NT2/D1 (cell line): ENCODE measurements around the gene SHROOM2.

Experiments
- DNase-seq: peaks from one replicate; pipeline ENCODE4 v3.0.0-alpha.2; 2011; ENCODE audit warnings: low read depth, low spot score
- H3K27me3 ChIP-seq: 2 replicates; pipeline ENCODE4 v1.6.0; 2011; ENCODE audit warnings: mild to moderate bottlenecking; ENCODE audit not compliant: insufficient read length, insufficient read depth
- H3K36me3 ChIP-seq: 2 replicates; pipeline ENCODE4 v1.6.1; 2011; ENCODE audit warnings: mild to moderate bottlenecking, low read length, mixed read lengths; ENCODE audit not compliant: insufficient read depth, insufficient read length
- H3K4me1 ChIP-seq: 2 replicates; pipeline ENCODE4 v1.5.1; 2011; ENCODE audit not compliant: insufficient read depth, insufficient read length
- H3K4me3 ChIP-seq: 2 replicates; pipeline ENCODE4 v1.5.1; 2011; ENCODE audit warnings: low read depth; ENCODE audit not compliant: insufficient read length
- H3K9ac ChIP-seq: 2 replicates; pipeline ENCODE4 v1.6.0; 2011; ENCODE audit warnings: low read depth; ENCODE audit not compliant: insufficient read length
- H3K9me3 ChIP-seq: 2 replicates; pipeline ENCODE4 v1.5.1; 2011; ENCODE audit warnings: mild to moderate bottlenecking, low read length; ENCODE audit not compliant: insufficient read depth
- SUZ12 ChIP-seq: IDR thresholded peaks from 2 replicates; pipeline ENCODE4 v1.6.1; 2011; ENCODE audit not compliant: insufficient read length, insufficient read depth; ENCODE audit errors: extremely low read depth
- YY1 ChIP-seq: IDR thresholded peaks from 2 replicates; pipeline ENCODE4 v1.6.1; 2011; ENCODE audit not compliant: insufficient read length, insufficient read depth
- ZNF274 ChIP-seq: IDR thresholded peaks from 2 replicates; pipeline ENCODE4 v1.6.1; 2011; ENCODE audit warnings: mild to moderate bottlenecking, low read depth, low read length

Gene SHROOM2

GRCh38 chrX:9927698-9928482 lies 141.7 kb downstream of the SHROOM2 start:
- no peaks in the 10 kb centered on the region for H3K9me3 ChIP-seq
- DNase-seq = peak; percentile 91
- H3K9ac ChIP-seq = peak overlapping the region; percentile 63

GRCh38 chrX:9935436-9935835 lies 149.2 kb downstream of the SHROOM2 start:
- Histone ChIP-seq H3K9me3 (no peaks in the 10 kb centered on the region), H3K36me3 (peaks cover 59% of the 10 kb centered on the region), H3K4me3 (no peak overlapping the region), H3K4me1 (peaks cover 6% of the 10 kb centered on the region), H3K27me3 (no peaks in the 10 kb centered on the region), H3K9ac (no peak overlapping the region)
- no peak for TF ChIP-seq SUZ12
- TF ChIP-seq ZNF274 = no peak
- no peak for TF ChIP-seq YY1
- DNase-seq = no peak

More at GRCh38 chrX:9927698-9928482, 141.7 kb downstream of the SHROOM2 start:
- Histone ChIP-seq H3K36me3 (peaks cover 23% of the 10 kb centered on the region), H3K4me3 (no peak overlapping the region), H3K4me1 (peaks cover 9% of the 10 kb centered on the region), H3K27me3 (no peaks in the 10 kb centered on the region)
- no peak for TF ChIP-seq YY1
- TF ChIP-seq SUZ12 = no peak
- TF ChIP-seq ZNF274 = no peak

- peaks cover 67% of the 10 kb centered on the region for H3K36me3 ChIP-seq
- H3K4me3 ChIP-seq = no peak overlapping the region
- TF ChIP-seq YY1 = no peak
- no peak for TF ChIP-seq ZNF274
- TF ChIP-seq SUZ12 = no peak
- no peaks in the 10 kb centered on the region for H3K27me3 ChIP-seq
- H3K9me3 ChIP-seq = no peaks in the 10 kb centered on the region
- no peak overlapping the region for H3K9ac ChIP-seq
- peaks cover 3% of the 10 kb centered on the region for H3K4me1 ChIP-seq
- no peak for DNase-seq
Measured at GRCh38 chrX:9937761-9938160, 151.5 kb downstream of the SHROOM2 start.

- no peaks in the 10 kb centered on the region for H3K9me3 ChIP-seq
- DNase-seq = no peak
- H3K36me3 ChIP-seq = peaks cover 66% of the 10 kb centered on the region
- no peak overlapping the region for H3K9ac ChIP-seq
- no peak overlapping the region for H3K4me3 ChIP-seq
- H3K27me3 ChIP-seq = no peaks in the 10 kb centered on the region
- H3K4me1 ChIP-seq = peaks cover 3% of the 10 kb centered on the region
- no peak for TF ChIP-seq ZNF274
Measured at GRCh38 chrX:9938516-9938915, 152.3 kb downstream of the SHROOM2 start.

- no peak overlapping the region for H3K4me3 ChIP-seq
- H3K4me1 ChIP-seq = no peaks in the 10 kb centered on the region
- H3K36me3 ChIP-seq = peaks cover 71% of the 10 kb centered on the region
- TF ChIP-seq YY1 (no peak), ZNF274 (no peak), SUZ12 (no peak)
- no peaks in the 10 kb centered on the region for H3K27me3 ChIP-seq
- no peaks in the 10 kb centered on the region for H3K9me3 ChIP-seq
- H3K9ac ChIP-seq = no peak overlapping the region
- DNase-seq = no peak
Measured at GRCh38 chrX:9940421-9940820, 154.2 kb downstream of the SHROOM2 start.

GRCh38 chrX:9942086-9942485 lies 155.9 kb downstream of the SHROOM2 start:
- Histone ChIP-seq H3K9ac (no peak overlapping the region), H3K9me3 (no peaks in the 10 kb centered on the region), H3K36me3 (peaks cover 80% of the 10 kb centered on the region), H3K4me1 (no peaks in the 10 kb centered on the region), H3K27me3 (no peaks in the 10 kb centered on the region), H3K4me3 (no peak overlapping the region)
- TF ChIP-seq YY1 (no peak), ZNF274 (no peak), SUZ12 (no peak)
- no peak for DNase-seq

GRCh38 chrX:9943420-9943819 lies 157.2 kb downstream of the SHROOM2 start:
- no peak for DNase-seq
- no peaks in the 10 kb centered on the region for H3K9me3 ChIP-seq
- H3K9ac ChIP-seq = no peak overlapping the region
- H3K4me3 ChIP-seq = no peak overlapping the region
- TF ChIP-seq YY1 (no peak), ZNF274 (no peak), SUZ12 (no peak)
- H3K27me3 ChIP-seq = no peaks in the 10 kb centered on the region
- H3K4me1 ChIP-seq = no peaks in the 10 kb centered on the region
- peaks cover 80% of the 10 kb centered on the region for H3K36me3 ChIP-seq
